Stimulated activated CD4-positive, alpha-beta T cell treated with anti-CD3 and anti-CD28 coated beads, Interleukin-15, amount 100 ng/mL, for 1 hour (primary cell): ENCODE data around the gene ADORA2B.
"Not testable (repeated sequence)": the region's sequence is repeated elsewhere in the genome, so short reads cannot be mapped to it uniquely, and the experiment has no call there.

Experiments used
- DNase-seq, 2 donors: peaks; one replicate each; pipeline ENCODE4 v3.0.0-alpha.2; 2020; ENCODE audit warnings: low read depth in 1 of 2, low spot score in 1 of 2

ADORA2B gene

DNA sequence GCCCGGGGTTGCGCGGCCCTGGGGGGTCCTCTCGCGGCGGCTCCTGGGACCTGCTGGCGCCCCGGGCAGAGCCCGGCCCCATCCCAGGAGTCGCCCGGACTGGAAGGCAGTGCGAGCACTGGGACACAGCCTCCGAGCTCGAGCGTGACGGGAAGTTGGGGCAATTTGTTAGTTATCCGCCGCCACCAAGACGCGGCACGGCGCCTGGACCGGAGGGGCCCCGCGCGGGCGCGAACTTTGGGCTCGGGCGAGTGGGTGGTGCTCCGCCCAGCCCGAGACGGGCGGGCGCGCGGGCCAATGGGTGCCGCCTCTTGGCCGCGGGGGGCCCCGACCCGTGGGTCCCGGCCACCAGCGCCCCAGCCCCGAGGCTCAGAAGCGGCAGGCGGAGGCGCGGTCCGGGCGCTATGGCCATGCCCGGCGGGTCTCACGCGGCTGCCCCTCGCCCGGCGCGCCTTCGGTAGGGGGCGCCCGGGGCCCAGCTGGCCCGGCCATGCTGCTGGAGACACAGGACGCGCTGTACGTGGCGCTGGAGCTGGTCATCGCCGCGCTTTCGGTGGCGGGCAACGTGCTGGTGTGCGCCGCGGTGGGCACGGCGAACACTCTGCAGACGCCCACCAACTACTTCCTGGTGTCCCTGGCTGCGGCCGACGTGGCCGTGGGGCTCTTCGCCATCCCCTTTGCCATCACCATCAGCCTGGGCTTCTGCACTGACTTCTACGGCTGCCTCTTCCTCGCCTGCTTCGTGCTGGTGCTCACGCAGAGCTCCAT is at the start of gene ADORA2B:
Gene ADORA2B (plus strand): TSS at position 372 of the 768 bp plus-strand sequence. CDS start 119 bp downstream, at position 491.
- DNase-seq = peak in 1 of 2 donors; percentile 38

DNA sequence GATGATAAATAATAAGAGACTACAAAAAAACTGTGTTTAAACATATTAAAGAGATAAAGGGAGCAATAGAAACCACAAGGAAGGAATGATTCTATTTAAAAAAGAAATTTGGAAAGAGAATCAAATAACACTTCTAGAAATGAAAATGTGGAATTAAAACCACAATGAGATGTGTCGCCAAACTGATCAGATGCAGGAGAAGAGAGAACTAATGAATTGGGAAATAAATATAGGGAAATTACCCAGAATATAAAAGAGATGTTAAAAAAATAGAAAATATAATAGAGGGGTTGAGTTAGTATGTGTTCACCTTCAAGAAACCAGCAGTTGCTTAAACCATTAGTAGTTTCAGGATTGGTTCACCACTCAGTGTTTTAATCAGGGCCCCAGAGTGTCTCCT is 48.7 kb upstream of the ADORA2B start:
- DNase-seq = no peak

- DNase-seq = no peak
These were observed 48.1 kb upstream of the ADORA2B start for GRCh38 chr17:15896834-15897233.

DNA sequence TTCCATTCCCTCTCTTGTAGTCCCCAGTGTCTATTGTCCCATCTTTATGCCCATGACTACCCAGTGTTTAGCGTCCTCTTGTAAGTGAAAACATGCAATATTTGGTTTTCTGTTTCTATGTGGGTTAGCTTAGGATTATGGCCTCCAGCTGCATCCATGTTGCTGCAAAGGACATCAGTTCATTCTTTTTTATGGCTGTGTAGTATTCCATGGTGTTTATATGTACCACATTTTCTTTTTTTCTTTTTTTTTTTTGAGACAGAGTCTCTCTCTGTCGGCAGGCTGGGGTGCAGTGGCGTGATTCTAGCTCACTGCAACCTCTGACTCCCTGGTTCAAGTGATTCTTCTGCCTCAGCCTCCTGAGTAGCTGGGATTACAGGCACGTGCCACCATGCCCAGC is 45.3 kb upstream of the ADORA2B start:
- not testable (repeated sequence) for DNase-seq

DNA sequence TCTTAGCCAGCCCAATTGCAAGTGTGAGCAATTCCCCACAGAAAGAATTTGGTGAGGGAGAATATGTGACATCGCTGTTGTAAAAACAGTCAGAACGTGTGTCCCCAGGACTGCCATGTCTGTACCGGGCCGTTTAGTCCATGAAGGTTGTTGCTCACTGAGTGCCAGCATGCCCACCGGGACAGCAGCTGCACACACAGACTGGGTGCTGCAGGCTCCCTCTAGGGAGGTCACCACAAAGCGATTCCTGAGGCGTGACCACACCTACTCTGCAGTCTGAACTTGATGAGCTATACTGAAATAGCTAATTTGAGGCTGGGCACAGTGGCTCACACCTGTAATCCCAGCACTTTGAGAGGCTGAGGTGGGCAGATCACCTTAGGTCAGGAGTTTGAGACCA is 44.1 kb upstream of the ADORA2B start:
- no peak for DNase-seq

GRCh38 chr17:15905236-15905635 is 39.7 kb upstream of the ADORA2B start:
- not testable (repeated sequence) for DNase-seq

DNA sequence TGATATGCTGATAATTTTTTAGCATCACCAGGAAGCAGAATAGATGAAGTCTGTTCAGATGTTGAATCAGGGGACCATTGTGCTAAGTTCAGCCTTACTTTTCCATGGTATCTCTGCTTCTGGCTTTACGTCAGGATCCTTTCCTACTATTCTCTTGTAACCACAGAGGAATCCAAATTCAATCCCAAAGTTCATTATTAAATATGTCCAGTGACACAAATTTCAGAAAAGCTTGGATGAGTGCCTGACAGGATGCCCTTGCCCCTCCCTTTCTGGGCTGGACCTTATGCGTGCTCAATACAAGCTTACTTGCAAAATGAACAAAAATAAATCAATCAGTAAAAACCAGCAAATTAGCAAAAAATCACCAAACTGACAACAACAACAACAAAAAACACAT is 37.6 kb upstream of the ADORA2B start:
- no peak for DNase-seq

DNA sequence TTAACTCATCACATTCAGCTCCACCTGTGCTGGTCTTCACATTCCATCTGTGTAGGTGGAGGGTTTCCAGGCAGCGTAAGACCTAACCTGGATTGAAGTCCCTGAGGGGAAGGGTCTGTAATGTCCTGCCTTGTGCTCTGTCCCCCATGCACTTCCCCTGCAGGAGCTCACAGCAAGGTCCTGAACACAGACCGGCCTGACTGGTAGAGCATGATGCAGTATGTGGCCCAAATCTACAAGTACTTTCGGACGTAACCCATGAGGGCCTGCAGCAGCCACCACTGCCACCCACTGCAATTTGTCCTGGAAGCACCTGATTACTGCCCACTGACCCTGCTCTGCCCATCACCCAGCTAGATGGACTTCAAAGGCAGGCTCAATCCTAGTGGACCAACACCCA is 36.6 kb upstream of the ADORA2B start:
- no peak for DNase-seq

GRCh38 chr17:15909481-15909991 is 35.4 kb upstream of the ADORA2B start:
- DNase-seq = no peak

GRCh38 chr17:15910791-15911190 is 34.1 kb upstream of the ADORA2B start:
- DNase-seq = no peak

GRCh38 chr17:15911701-15912100 is 33.2 kb upstream of the ADORA2B start:
- not testable (repeated sequence) for DNase-seq

DNA sequence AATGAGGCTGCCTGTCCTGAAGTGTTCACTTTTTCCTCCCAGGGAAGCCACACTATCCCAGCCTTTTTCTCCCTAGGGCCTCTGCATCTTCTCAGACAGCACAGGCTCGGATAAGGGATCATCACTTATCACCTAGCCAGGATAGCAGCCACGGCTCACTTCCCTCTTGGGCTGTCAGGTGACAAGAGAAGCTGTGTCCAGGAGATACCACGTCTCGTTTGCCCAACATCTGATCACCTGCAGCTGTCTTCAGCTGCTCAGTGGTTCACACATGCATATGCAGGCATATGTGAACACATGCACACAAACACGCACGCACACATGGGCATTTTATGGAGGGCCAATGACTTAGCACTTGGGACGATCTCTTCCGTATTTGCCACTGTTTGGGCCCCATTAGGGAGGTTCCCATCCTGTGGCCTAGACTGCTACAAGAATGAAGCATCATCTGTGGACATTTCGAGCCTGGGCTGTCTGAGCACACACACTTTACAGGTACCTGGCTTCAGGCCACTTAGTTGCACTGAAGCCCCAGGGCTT is 32.4 kb upstream of the ADORA2B start:
- no peak for DNase-seq

- DNase-seq = no peak
These were observed 31.1 kb upstream of the ADORA2B start for GRCh38 chr17:15913826-15914225.

DNA sequence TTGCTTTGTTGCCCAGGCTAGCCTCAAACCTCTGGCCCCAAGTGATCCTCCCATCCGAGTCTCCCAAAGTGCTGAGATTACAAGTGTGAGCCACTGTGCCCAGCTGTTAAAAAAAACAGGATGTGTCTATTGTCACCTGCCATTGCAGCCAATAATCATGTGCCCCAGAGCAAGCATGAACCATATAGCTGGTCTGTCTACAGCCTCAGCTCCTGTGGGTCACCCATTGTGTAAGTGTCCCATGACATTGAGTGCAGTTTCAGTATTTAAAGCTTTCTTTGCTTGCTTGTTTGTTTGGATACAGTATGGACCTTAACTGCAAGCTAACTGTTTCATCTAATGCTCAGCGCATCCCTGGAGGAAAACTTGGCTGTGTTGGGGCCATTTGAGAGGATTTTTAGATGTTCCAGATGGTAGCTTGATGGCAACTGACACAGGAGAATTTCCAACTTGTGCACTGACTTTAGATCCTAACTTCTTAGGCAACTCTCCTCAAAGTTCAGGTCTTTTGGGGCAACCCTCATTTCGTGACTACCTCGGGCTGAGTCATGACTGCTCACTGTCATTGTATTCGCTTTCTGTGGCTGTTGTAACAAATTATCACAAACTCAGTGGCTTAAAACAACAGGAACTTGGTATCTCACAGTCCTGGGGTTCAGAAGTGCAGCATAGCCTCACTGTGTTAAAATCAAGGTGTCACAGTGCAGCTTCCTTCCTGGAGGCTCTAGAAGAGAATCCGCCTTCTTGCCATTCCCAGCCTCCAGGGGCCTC is 30.3 kb upstream of the ADORA2B start:
- DNase-seq = no peak

- no peak for DNase-seq
These were observed 29.0 kb upstream of the ADORA2B start for GRCh38 chr17:15915961-15916360.

- DNase-seq = no peak
These were observed 27.9 kb upstream of the ADORA2B start for GRCh38 chr17:15917021-15917437.

DNA sequence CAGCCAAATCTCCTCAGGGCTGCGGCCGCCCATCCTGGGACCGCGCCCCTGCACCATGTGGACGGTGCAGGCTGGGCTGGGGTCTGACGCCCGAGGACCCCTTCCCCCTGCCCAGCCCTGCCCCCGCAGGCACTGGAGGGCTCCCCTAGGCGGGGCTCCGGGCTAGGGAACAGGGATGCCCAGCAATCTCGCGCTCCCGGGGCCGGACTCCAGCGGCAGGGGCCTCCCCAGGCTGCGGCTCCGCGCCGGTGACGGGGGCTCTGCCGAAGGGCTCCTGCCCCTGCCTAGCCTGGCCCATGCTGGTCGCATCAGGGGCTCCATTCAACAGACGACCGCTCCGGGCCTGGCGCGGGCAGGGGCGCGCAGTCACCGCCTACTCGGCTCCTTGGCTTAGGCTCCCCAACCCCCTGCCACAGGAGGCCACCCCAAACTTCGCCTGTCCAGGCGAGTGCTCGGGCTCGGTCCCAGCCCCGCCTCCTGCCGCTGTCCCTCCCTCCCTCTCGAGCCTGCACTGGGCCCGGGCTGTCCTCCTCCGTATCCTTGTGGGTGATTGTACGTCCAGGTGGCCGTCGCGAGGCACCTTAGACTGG is 27.4 kb upstream of the ADORA2B start:
- DNase-seq = no peak

- no peak for DNase-seq
These were observed 26.7 kb upstream of the ADORA2B start for GRCh38 chr17:15918261-15918660.

DNA sequence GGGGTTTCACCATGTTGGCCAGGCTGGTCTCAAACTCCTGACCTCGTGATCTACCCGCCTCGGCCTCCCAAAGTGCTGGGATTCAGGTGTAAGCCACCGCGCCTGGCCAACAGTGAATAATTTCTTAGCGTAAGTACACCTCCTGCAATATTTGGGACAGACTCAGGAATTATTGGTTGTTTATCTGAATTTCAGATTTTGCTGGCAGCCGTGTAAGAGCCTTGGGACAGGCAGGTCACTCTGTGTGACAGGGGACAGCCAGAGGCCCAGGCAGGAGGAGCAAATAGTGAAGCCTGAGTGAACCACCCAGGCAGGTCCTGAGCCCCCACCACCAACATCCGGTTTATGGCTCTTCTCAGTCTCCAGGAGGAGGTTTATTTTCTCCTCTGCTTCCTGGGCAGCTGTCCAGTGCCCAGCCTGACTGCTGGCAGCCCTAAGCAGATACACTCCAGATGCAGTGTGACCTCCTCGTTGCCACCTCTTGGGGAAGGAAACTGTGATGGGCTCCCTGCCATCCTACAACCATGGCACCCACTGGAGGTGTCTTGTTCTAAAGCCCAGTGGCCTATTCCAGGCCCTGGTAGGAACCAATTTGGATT is 26.2 kb upstream of the ADORA2B start:
- no peak for DNase-seq

- DNase-seq = no peak
These were observed 25.5 kb upstream of the ADORA2B start for GRCh38 chr17:15919466-15919865.

DNA sequence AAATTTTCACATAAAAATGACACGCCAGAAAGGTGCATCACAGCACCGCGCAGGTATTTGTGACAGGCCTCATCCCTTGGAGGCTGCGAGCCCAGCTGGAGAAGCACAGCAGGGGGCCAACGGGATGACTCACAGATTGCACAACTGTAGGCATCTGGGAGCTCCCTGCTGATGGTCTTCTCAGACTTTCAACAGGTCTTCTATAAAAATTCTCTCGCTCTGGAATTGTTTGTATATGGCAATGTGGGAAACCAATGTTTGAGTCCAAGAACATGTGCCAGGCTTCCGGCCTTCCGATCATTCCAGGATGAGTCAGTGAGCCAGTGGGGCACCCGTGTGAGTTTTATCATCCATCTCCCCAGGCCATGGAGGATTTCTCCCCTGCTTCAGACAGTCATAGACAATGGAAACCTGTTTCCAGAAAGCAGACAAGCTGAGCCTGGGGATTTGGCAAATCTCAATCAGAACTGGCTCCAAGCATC is 24.1 kb upstream of the ADORA2B start:
- no peak for DNase-seq
